Measurements from ENCODE around the gene LACC1.

LACC1 gene

GRCh38 chr13:43934273-43934672 lies 54.6 kb downstream of the LACC1 start:
- no peak for TF ChIP-seq TEAD4 (IDR thresholded peaks at IDR 0.05)
- no peak for TF ChIP-seq RAD21 (IDR thresholded peaks at IDR 0.05; ENCODE audit: low read depth)
- TF ChIP-seq CEBPB (IDR thresholded peaks at IDR 0.05) = no peak
- TF ChIP-seq TCF12 (IDR thresholded peaks at IDR 0.05; ENCODE audit: low read depth) = no peak
- TF ChIP-seq REST (IDR thresholded peaks at IDR 0.05; ENCODE audit: low read depth) = no peak
- no peak for TF ChIP-seq TAF1 (IDR thresholded peaks at IDR 0.05; ENCODE audit: low read depth)
- TF ChIP-seq FOXM1 (IDR thresholded peaks at IDR 0.05; ENCODE audit: borderline replicate concordance, low read depth) = no peak
- TF ChIP-seq MAX (IDR thresholded peaks at IDR 0.05) = no peak
- no peak for TF ChIP-seq CREB1 (IDR thresholded peaks at IDR 0.05; ENCODE audit: low read depth)
- TF ChIP-seq EGR1 (IDR thresholded peaks at IDR 0.05) = no peak
- no peak for TF ChIP-seq NFIC (IDR thresholded peaks at IDR 0.05)
- no peak for TF ChIP-seq EP300 (IDR thresholded peaks at IDR 0.05; ENCODE audit: borderline replicate concordance)
- no peak for TF ChIP-seq USF1 (IDR thresholded peaks at IDR 0.05)

- TF ChIP-seq USF1 (IDR thresholded peaks at IDR 0.05) (no peak), TAF1 (IDR thresholded peaks at IDR 0.05; ENCODE audit: low read depth) (no peak), EGR1 (IDR thresholded peaks at IDR 0.05) (no peak)
These were observed 56.2 kb downstream of the LACC1 start for GRCh38 chr13:43935878-43936277.

- TF ChIP-seq EGR1 (IDR thresholded peaks at IDR 0.05) (no peak), USF1 (IDR thresholded peaks at IDR 0.05) (no peak), TEAD4 (IDR thresholded peaks at IDR 0.05) (no peak), FOXM1 (IDR thresholded peaks at IDR 0.05; ENCODE audit: borderline replicate concordance, low read depth) (no peak), TAF1 (IDR thresholded peaks at IDR 0.05; ENCODE audit: low read depth) (no peak), CEBPB (IDR thresholded peaks at IDR 0.05) (no peak), RAD21 (IDR thresholded peaks at IDR 0.05; ENCODE audit: low read depth) (no peak), MAX (IDR thresholded peaks at IDR 0.05) (no peak), NFIC (IDR thresholded peaks at IDR 0.05) (no peak), TCF12 (IDR thresholded peaks at IDR 0.05; ENCODE audit: low read depth) (no peak), ZBTB7A (IDR thresholded peaks at IDR 0.05; ENCODE audit: low read depth) (no peak), REST (IDR thresholded peaks at IDR 0.05; ENCODE audit: low read depth) (no peak), CREB1 (IDR thresholded peaks at IDR 0.05; ENCODE audit: low read depth) (no peak)
These were observed 56.9 kb downstream of the LACC1 start for GRCh38 chr13:43936647-43937046.

GRCh38 chr13:43937839-43938238 lies 58.1 kb downstream of the LACC1 start:
- TF ChIP-seq CEBPB (IDR thresholded peaks at IDR 0.05) (no peak), TAF1 (IDR thresholded peaks at IDR 0.05; ENCODE audit: low read depth) (no peak), ZBTB7A (IDR thresholded peaks at IDR 0.05; ENCODE audit: low read depth) (no peak), NFIC (IDR thresholded peaks at IDR 0.05) (no peak), TCF12 (IDR thresholded peaks at IDR 0.05; ENCODE audit: low read depth) (no peak), CREB1 (IDR thresholded peaks at IDR 0.05; ENCODE audit: low read depth) (no peak), EP300 (IDR thresholded peaks at IDR 0.05; ENCODE audit: borderline replicate concordance) (no peak), MAX (IDR thresholded peaks at IDR 0.05) (no peak), TEAD4 (IDR thresholded peaks at IDR 0.05) (no peak), RAD21 (IDR thresholded peaks at IDR 0.05; ENCODE audit: low read depth) (no peak), YY1 (IDR thresholded peaks at IDR 0.05; ENCODE audit: low read depth) (no peak), REST (IDR thresholded peaks at IDR 0.05; ENCODE audit: low read depth) (no peak), EGR1 (IDR thresholded peaks at IDR 0.05) (no peak), USF1 (IDR thresholded peaks at IDR 0.05) (no peak), FOXM1 (IDR thresholded peaks at IDR 0.05; ENCODE audit: borderline replicate concordance, low read depth) (no peak)
